MCF 10A (cell line): ENCODE data around the gene TEX101. TPM values are rescaled to one million over a fixed set of nuclear protein-coding genes. Genes with fewer than 3 reads are reported as not detected.

Source experiments
- BruUV-seq: library from RNA; stranded (reverse); fragments of 400-500 nt; replicated peaks from 2 replicates; lab custom pipeline; 2021; lab: Mats Ljungman, UMichigan
- CTCF ChIA-PET: fragments of 300-600 bp; sonication (Branson Sonifier 250); formaldehyde crosslinking; extraction: SDS; loops from one replicate; lab custom pipeline; 2021; ENCODE audit warnings: antibody characterized with exemption, inconsistent platforms; lab: Yijun Ruan, JAX
- POLR2A ChIA-PET: fragments of 300-600, 350-650 bp; sonication (Branson Sonifier 250); formaldehyde crosslinking; extraction: SDS; loops from one replicate; lab custom pipeline; 2020; ENCODE audit warnings: antibody characterized with exemption, inconsistent platforms; lab: Yijun Ruan, JAX
- DNase-seq: peaks from one replicate; pipeline ENCODE4 v3.0.0-alpha.2; 2018; ENCODE audit not compliant: unreplicated experiment
- H3K27ac Mint-ChIP-seq: one replicate; pipeline ENCODE4 v1.8.0; 2022; ENCODE audit warnings: mild to moderate bottlenecking, low read depth, mixed read lengths; ENCODE audit not compliant: unreplicated experiment
- H3K27me3 Mint-ChIP-seq: one replicate; pipeline ENCODE4 v1.8.0; 2022; ENCODE audit warnings: mixed read lengths; ENCODE audit not compliant: insufficient read depth, unreplicated experiment
- H3K36me3 Mint-ChIP-seq: one replicate; pipeline ENCODE4 v1.8.0; 2022; ENCODE audit warnings: mild to moderate bottlenecking, moderate library complexity, mixed read lengths; ENCODE audit not compliant: insufficient read depth, unreplicated experiment
- H3K4me1 Mint-ChIP-seq: one replicate; pipeline ENCODE4 v1.8.0; 2022; ENCODE audit warnings: mixed read lengths; ENCODE audit not compliant: insufficient read depth, unreplicated experiment
- H3K4me3 Mint-ChIP-seq: one replicate; pipeline ENCODE4 v1.8.0; 2022; ENCODE audit warnings: mild to moderate bottlenecking, moderate library complexity, mixed read lengths; ENCODE audit not compliant: unreplicated experiment
- H3K9me3 Mint-ChIP-seq: one replicate; pipeline ENCODE4 v1.8.0; 2022; ENCODE audit warnings: mixed read lengths; ENCODE audit not compliant: unreplicated experiment
- intact Hi-C: fragments of 100-400 bp; cut with micrococcal nuclease; formaldehyde crosslinking; loops from 2 replicates; pipeline ENCODE4 v1.14.1; 2022
- total RNA-seq: library from RNA; stranded (reverse); gene quantifications from 2 replicates; pipeline ENCODE4 v1.2.3, GENCODE V29; 2022
- TF ChIP-seq, protein P1 (sequence below): fragments of 200-600 bp; IDR thresholded peaks from one replicate; pipeline ENCODE4 v1.8.0; 2022; ENCODE audit warnings: antibody characterized with exemption, mild to moderate bottlenecking; ENCODE audit not compliant: unreplicated experiment

TEX101 gene
- total RNA-seq, 1 experiment from 2014 or later, result not detected

DNA sequence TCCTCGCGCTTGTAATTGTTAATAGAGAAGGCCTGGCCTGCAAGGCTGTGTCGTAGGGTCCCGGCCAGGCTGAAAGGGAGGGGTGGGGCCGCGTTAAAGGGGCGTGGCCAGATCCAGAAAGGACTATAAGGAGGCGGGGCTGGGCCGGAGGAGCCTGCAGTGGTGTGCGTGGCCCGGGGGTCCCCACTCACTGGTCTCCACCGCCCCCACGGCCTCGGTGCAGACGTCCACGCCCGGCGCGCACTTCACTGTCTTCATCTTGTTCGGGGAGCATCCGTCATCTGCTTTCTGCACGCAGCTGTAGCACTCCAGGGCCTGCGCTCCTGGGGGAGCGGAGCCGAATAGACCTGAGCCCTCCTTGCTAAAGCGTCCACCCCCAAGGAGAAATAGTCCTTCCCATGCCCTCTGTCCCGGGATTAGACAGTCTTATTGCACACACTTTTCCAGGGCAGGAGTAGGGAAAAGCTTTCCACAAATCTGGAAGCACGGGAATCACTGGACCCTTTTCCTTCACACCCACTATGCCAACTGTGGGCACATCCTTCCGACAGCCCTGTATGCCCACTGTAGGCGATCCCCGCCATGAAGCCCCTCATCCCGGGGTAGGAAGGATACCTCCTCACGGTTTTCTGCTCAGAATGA is 49.6 kb downstream of the TEX101 start:
- no peak for DNase-seq
- CTCF ChIA-PET, result interaction anchor here (0.7 to 6.1 kb wide), 5 partner anchors 17 to 1737 kb away, joined by 3 to 39 read pairs (median 4); no protein-coding TSS in a partner anchor
- TF ChIP-seq, protein P1, sequence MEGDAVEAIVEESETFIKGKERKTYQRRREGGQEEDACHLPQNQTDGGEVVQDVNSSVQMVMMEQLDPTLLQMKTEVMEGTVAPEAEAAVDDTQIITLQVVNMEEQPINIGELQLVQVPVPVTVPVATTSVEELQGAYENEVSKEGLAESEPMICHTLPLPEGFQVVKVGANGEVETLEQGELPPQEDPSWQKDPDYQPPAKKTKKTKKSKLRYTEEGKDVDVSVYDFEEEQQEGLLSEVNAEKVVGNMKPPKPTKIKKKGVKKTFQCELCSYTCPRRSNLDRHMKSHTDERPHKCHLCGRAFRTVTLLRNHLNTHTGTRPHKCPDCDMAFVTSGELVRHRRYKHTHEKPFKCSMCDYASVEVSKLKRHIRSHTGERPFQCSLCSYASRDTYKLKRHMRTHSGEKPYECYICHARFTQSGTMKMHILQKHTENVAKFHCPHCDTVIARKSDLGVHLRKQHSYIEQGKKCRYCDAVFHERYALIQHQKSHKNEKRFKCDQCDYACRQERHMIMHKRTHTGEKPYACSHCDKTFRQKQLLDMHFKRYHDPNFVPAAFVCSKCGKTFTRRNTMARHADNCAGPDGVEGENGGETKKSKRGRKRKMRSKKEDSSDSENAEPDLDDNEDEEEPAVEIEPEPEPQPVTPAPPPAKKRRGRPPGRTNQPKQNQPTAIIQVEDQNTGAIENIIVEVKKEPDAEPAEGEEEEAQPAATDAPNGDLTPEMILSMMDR, result no peak
- Mint-ChIP-seq H3K27me3 (no peaks in the 10 kb centered on the region), H3K4me3 (peak overlapping the region; percentile 88), H3K36me3 (peaks cover 5% of the 10 kb centered on the region), H3K4me1 (peaks cover 47% of the 10 kb centered on the region), H3K27ac (peak overlapping the region; percentile 80), H3K9me3 (no peaks in the 10 kb centered on the region)
- POLR2A ChIA-PET, result interaction anchor here (0.6 to 4.1 kb wide), 20 partner anchors 10 to 294 kb away, joined by 3 to 35 read pairs (median 6); partner anchors contain the start of genes ETHE1, IRGQ, PHLDB3 and ZNF575
- intact Hi-C loops, result no loop called here
- no TSS peak for BruUV-seq

DNA sequence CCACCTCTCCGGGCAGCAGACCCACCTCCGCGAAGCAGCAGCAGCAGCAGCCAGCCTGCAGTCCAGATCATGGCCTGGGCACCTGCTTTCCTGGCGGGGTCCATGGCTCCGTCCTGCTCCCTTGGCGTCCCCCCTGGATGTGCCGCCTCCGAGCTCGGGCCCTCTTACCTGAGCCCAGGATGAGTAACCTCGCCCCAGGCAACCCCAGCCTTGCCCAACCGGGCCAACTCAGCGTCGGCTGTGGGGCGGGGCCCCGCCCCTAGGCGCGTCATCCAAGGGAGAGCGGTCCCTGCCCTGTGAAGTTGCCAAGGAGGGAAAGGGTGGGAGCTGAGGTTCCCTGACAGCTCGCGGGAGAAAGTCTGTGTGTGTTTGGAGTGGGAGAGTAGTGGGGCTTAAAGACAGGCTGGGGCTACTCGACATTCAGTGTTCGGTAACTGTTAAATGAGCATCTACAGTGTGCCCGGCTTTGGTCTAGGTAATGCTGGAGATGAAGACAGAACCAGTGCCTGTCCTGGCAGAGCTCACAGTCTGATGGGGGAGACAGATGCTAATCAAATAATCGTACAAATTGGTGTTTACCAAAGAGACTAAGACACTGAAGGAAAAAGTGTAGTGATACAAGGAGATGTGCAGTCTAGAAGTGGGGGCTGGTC is 50.9 kb downstream of the TEX101 start, which contains the start of gene LYPD3:
Gene LYPD3 (minus strand): TSS at position 141 of the 653 bp plus-strand sequence. CDS start 37 bp downstream, at position 104.
- intact Hi-C loops, result loop anchor here (1.0 kb wide), 1 partner anchor 39 kb away; the partner anchor contains the start of gene PHLDB3
- POLR2A ChIA-PET, result interaction anchor here (0.6 to 4.1 kb wide), 12 partner anchors 9 to 109 kb away, joined by 3 to 35 read pairs (median 5); partner anchors contain the start of genes PHLDB3, PINLYP, XRCC1 and ZNF575
- Mint-ChIP-seq H3K4me3 (peak within 1 kb of the TSS; percentile 88), H3K36me3 (peaks cover 5% of the 10 kb centered on the region), H3K27ac (peak within 1 kb of the TSS; percentile 56), H3K27me3 (no peaks in the 10 kb centered on the region), H3K4me1 (peaks cover 47% of the 10 kb centered on the region), H3K9me3 (no peaks in the 10 kb centered on the region)
- CTCF ChIA-PET, result interaction anchor here (0.5 to 6.1 kb wide), 4 partner anchors 19 to 726 kb away, joined by 3 to 39 read pairs (median 5); partner anchors contain the start of gene PSG3
- TF ChIP-seq, protein P1, result no peak
- peak; percentile 97 for DNase-seq
- BruUV-seq, result no TSS peak

DNA sequence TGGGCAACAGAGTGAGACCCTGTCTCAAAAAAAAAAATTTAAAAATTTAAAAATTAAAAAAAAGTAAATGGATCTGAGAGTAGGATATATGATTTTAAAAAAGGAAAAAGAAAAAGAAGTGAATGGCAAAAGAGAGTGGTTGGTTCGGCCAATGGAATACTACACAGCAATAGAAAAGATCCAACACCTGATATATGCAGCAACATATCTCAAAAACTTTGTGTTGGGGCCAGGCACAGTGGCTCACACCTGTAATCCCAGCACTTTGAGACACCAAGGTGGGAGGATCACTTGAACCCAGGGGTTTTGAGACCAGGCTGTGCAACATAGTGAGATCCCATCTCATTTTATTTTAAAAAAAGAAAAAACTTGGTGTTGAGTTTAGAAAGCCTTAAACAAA is 52.1 kb downstream of the TEX101 start:
- no peak overlapping the region for H3K4me3 Mint-ChIP-seq
- no peaks in the 10 kb centered on the region for H3K36me3 Mint-ChIP-seq
- POLR2A ChIA-PET, result interaction anchor here (1.0 to 2.4 kb wide), 5 partner anchors 37 to 66 kb away, joined by 4 to 12 read pairs (median 9); partner anchors contain the start of genes PHLDB3 and ZNF575
- peak overlapping the region; percentile 91 for H3K27ac Mint-ChIP-seq
- DNase-seq, result no peak
- H3K27me3 Mint-ChIP-seq, result no peaks in the 10 kb centered on the region
- peaks cover 47% of the 10 kb centered on the region for H3K4me1 Mint-ChIP-seq
- no TSS peak for BruUV-seq
- intact Hi-C loops, result no loop called here
- CTCF ChIA-PET, result interaction anchor here (1.5 to 6.1 kb wide), 3 partner anchors 20 to 53 kb away, joined by 5 to 39 read pairs (median 6); no protein-coding TSS in a partner anchor
- TF ChIP-seq, protein P1, result no peak
- H3K9me3 Mint-ChIP-seq, result no peaks in the 10 kb centered on the region
